IMR-90 (cell line): ENCODE data around the gene HOXA13. TPM values are rescaled to one million over a fixed set of nuclear protein-coding genes. Genes with fewer than 3 reads are reported as not detected.

ENCODE experiments used
- ATAC-seq: fragments of 200-7000 bp; cut with Tn5 transposase; 2 replicates; pipeline ENCODE4 v1.9.1; 2020; ENCODE audit warnings: low read depth, mild to moderate bottlenecking, moderate library complexity
- BruUV-seq: library from RNA; stranded (reverse); fragments of 400-500 nt; replicated peaks from 2 replicates; lab custom pipeline; 2021; lab: Mats Ljungman, UMichigan
- CTCF ChIA-PET: fragments of 300-600 bp; formaldehyde crosslinking; extraction: SDS; loops from one replicate; lab custom pipeline; 2021; ENCODE audit warnings: antibody characterized with exemption; lab: Yijun Ruan, JAX
- POLR2A ChIA-PET: fragments of 300-600 bp; sonication (Branson Sonifier 250); formaldehyde crosslinking; loops from one replicate; lab custom pipeline; 2022; ENCODE audit warnings: antibody characterized with exemption; ENCODE audit not compliant: unreplicated experiment; lab: Charles Lee
- DNase-seq: peaks from one replicate; pipeline ENCODE4 v3.0.0; 2013
- H2AFZ ChIP-seq: replicated peaks from 2 replicates; pipeline ENCODE3; 2013; ENCODE audit warnings: low read length, mild to moderate bottlenecking; ENCODE audit not compliant: poor library complexity
- H2AK5ac ChIP-seq: 2 replicates; pipeline ENCODE4 v1.6.1; 2013; ENCODE audit warnings: low read depth, low read length, inconsistent platforms
- H2AK9ac ChIP-seq: replicated peaks from 2 replicates; pipeline ENCODE3; 2013; ENCODE audit warnings: mild to moderate bottlenecking, low read depth, low read length, moderate library complexity; ENCODE audit not compliant: poor library complexity
- H2BK120ac ChIP-seq: 2 replicates; pipeline ENCODE4 v1.6.1; 2013; ENCODE audit warnings: low read depth, low read length, inconsistent platforms
- H2BK15ac ChIP-seq: 3 replicates; pipeline ENCODE4 v1.6.1; 2013; ENCODE audit warnings: low read depth, low read length, inconsistent platforms
- H2BK20ac ChIP-seq: 2 replicates; pipeline ENCODE4 v1.6.1; 2013; ENCODE audit warnings: low read depth, mild to moderate bottlenecking, inconsistent platforms, low read length, moderate library complexity
- H2BK5ac ChIP-seq: 2 replicates; pipeline ENCODE4 v1.6.1; 2013; ENCODE audit warnings: mild to moderate bottlenecking, low read depth, low read length, inconsistent platforms; ENCODE audit not compliant: poor library complexity, severe bottlenecking
- H3K14ac ChIP-seq: replicated peaks from 2 replicates; pipeline ENCODE4 v1.6.1; 2013; ENCODE audit warnings: low read depth, low read length, inconsistent platforms
- H3K18ac ChIP-seq: 2 replicates; pipeline ENCODE4 v1.6.1; 2013; ENCODE audit warnings: low read depth, low read length, control low read depth
- H3K23ac ChIP-seq: 2 replicates; pipeline ENCODE4 v1.6.1; 2013; ENCODE audit warnings: low read depth, low read length, inconsistent platforms
- H3K27ac ChIP-seq: 2 replicates; pipeline ENCODE4 v1.5.1; 2013; ENCODE audit warnings: mild to moderate bottlenecking, control low read depth, low read length; ENCODE audit not compliant: insufficient read depth
- H3K27me3 ChIP-seq: 2 replicates; pipeline ENCODE4 v1.6.1; 2013; ENCODE audit warnings: low read length; ENCODE audit not compliant: control insufficient read depth, insufficient read depth
- H3K36me3 ChIP-seq: 2 replicates; pipeline ENCODE4 v1.6.1; 2013; ENCODE audit warnings: low read length, mixed read lengths; ENCODE audit not compliant: control insufficient read depth, insufficient read depth
- H3K4ac ChIP-seq: 2 replicates; pipeline ENCODE4 v1.6.1; 2013; ENCODE audit warnings: low read depth, low read length, inconsistent platforms
- H3K4me1 ChIP-seq: 2 replicates; pipeline ENCODE4 v1.6.1; 2013; ENCODE audit warnings: low read length, mixed read lengths; ENCODE audit not compliant: control insufficient read depth, insufficient read depth
- H3K4me2 ChIP-seq: 2 replicates; pipeline ENCODE4 v1.6.1; 2013; ENCODE audit warnings: low read depth, mild to moderate bottlenecking, control low read depth, low read length, moderate library complexity
- H3K4me3 ChIP-seq: 2 replicates; pipeline ENCODE4 v1.5.1; 2013; ENCODE audit warnings: low read depth, mild to moderate bottlenecking, control low read depth, low read length, moderate library complexity; ENCODE audit not compliant: insufficient read depth
- H3K56ac ChIP-seq: 2 replicates; pipeline ENCODE4 v1.6.1; 2013; ENCODE audit warnings: low read length, inconsistent platforms; ENCODE audit not compliant: insufficient read depth; ENCODE audit errors: extremely low read depth
- H3K79me1 ChIP-seq, 2 experiments: 2 replicates each; pipeline ENCODE4 v1.6.1; 2013; ENCODE audit warnings: low read length in 2 of 2, inconsistent platforms in 1 of 2, low read depth in 1 of 2
- H3K9ac ChIP-seq: 2 replicates; pipeline ENCODE4 v1.6.1; 2013; ENCODE audit warnings: low read depth, low read length, control low read depth
- H3K9me1 ChIP-seq: 2 replicates; pipeline ENCODE4 v1.6.1; 2013; ENCODE audit warnings: low read length, inconsistent platforms; ENCODE audit not compliant: insufficient read depth
- H3K9me3 ChIP-seq: 2 replicates; pipeline ENCODE4 v1.6.1; 2013; ENCODE audit warnings: low read length; ENCODE audit not compliant: control insufficient read depth, insufficient read depth
- H4K20me1 ChIP-seq: 2 replicates; pipeline ENCODE4 v1.6.1; 2013; ENCODE audit warnings: low read length, inconsistent platforms; ENCODE audit not compliant: insufficient read depth
- H4K5ac ChIP-seq: 2 replicates; pipeline ENCODE4 v1.6.1; 2013; ENCODE audit warnings: mild to moderate bottlenecking, low read depth, low read length, control low read depth
- H4K8ac ChIP-seq, 2 experiments: 2 replicates each; pipeline ENCODE4 v1.6.1; 2013; ENCODE audit warnings: low read depth in 2 of 2, low read length in 2 of 2, control low read depth in 1 of 2, inconsistent platforms in 1 of 2
- H4K91ac ChIP-seq: 2 replicates; pipeline ENCODE4 v1.6.1; 2013; ENCODE audit warnings: low read depth, low read length, inconsistent platforms; ENCODE audit not compliant: insufficient read depth
- CEBPB ChIP-seq: IDR thresholded peaks from 2 replicates; pipeline ENCODE4 v1.6.1; 2012; ENCODE audit warnings: low read depth, low read length, improper control_type of control experiment
- CHD1 ChIP-seq: IDR thresholded peaks from 2 replicates; pipeline ENCODE4 v1.6.1; 2012; ENCODE audit warnings: low read depth, low read length, improper control_type of control experiment
- CTCF ChIP-seq: conservative IDR thresholded peaks from 2 replicates; pipeline ENCODE4 v1.5.1; 2012; ENCODE audit warnings: mild to moderate bottlenecking, low read depth, low read length, improper control_type of control experiment
- ELK1 ChIP-seq: fragments of 150-350 bp; IDR thresholded peaks from 2 replicates; pipeline ENCODE4 v1.6.1; 2016; ENCODE audit warnings: low read depth, mild to moderate bottlenecking, low read length, moderate library complexity, borderline replicate concordance
- FOS ChIP-seq: fragments of 150-350 bp; IDR thresholded peaks from 2 replicates; pipeline ENCODE4 v1.6.1; 2016; ENCODE audit warnings: low read depth, low read length
- MAFK ChIP-seq: IDR thresholded peaks from 2 replicates; pipeline ENCODE4 v1.6.1; 2012; ENCODE audit warnings: low read depth, low read length, improper control_type of control experiment
- MAZ ChIP-seq: IDR thresholded peaks from 2 replicates; pipeline ENCODE4 v1.6.1; 2012; ENCODE audit warnings: low read depth, mild to moderate bottlenecking, low read length, improper control_type of control experiment, moderate library complexity, borderline replicate concordance
- MXI1 ChIP-seq: IDR thresholded peaks from 2 replicates; pipeline ENCODE4 v1.6.1; 2012; ENCODE audit warnings: low read depth, mild to moderate bottlenecking, low read length, moderate library complexity, borderline replicate concordance
- NFE2L2 ChIP-seq: fragments of 150-350 bp; IDR thresholded peaks from 2 replicates; pipeline ENCODE4 v1.6.1; 2016; ENCODE audit warnings: low read depth, mild to moderate bottlenecking, low read length
- POLR2A ChIP-seq: IDR thresholded peaks from 2 replicates; pipeline ENCODE4 v1.6.1; 2012; ENCODE audit warnings: mild to moderate bottlenecking, low read depth, low read length
- RAD21 ChIP-seq: IDR thresholded peaks from 2 replicates; pipeline ENCODE4 v1.6.1; 2012; ENCODE audit warnings: low read length, improper control_type of control experiment
- RCOR1 ChIP-seq: IDR thresholded peaks from 2 replicates; pipeline ENCODE4 v1.6.1; 2012; ENCODE audit warnings: mild to moderate bottlenecking, low read length, improper control_type of control experiment; ENCODE audit not compliant: insufficient replicate concordance
- RFX5 ChIP-seq: IDR thresholded peaks from 2 replicates; pipeline ENCODE4 v1.8.0; 2012; ENCODE audit warnings: low read depth, mild to moderate bottlenecking, low read length, moderate library complexity
- SMC3 ChIP-seq: fragments of 150-350 bp; IDR thresholded peaks from 2 replicates; pipeline ENCODE4 v1.6.1; 2016; ENCODE audit warnings: low read depth, mild to moderate bottlenecking, antibody characterized with exemption, low read length, moderate library complexity
- USF2 ChIP-seq: fragments of 150-350 bp; IDR thresholded peaks from 2 replicates; pipeline ENCODE4 v1.6.1; 2017; ENCODE audit warnings: mild to moderate bottlenecking, antibody characterized with exemption, low read length, low read depth
- WGBS, 2 experiments: methylation state at CpG; one replicate each; pipeline versions ENCODE4 v1.1.5 to v1.1.7; 2013; ENCODE audit warnings: missing lambda C conversion rate in 2 of 2; ENCODE audit not compliant: insufficient read length in 1 of 2; ENCODE audit errors: extremely low coverage in 2 of 2; 5-methylcytosine and 5-hydroxymethylcytosine counted together
- dilution Hi-C: fragments of 300-500 bp; cut with HindIII; formaldehyde crosslinking; loops from one replicate; pipeline ENCODE4 v1.14.3; 2018; ENCODE audit warnings: low sequenced_read_pairs; ENCODE audit not compliant: unreplicated experiment
- in situ Hi-C: fragments of 300-500 bp; cut with MboI; formaldehyde crosslinking; loops from 3 replicates; pipeline ENCODE4 v1.14.3; 2019; ENCODE audit warnings: low sequenced_read_pairs, inconsistent platforms, mixed read lengths
- intact Hi-C: fragments of 100-400 bp; cut with micrococcal nuclease; formaldehyde crosslinking; loops from 2 replicates; pipeline ENCODE4 v1.10.0; 2022
- polyA plus RNA-seq, 3 experiments: library from polyadenylated mRNA; depleted of rRNA; stranded (reverse); fragments of >200 nt; gene quantifications; 2 replicates each; pipeline ENCODE4 v1.2.3, GENCODE V29; 2012; ENCODE audit warnings: low replicate concordance in 1 of 3
- total RNA-seq: library from RNA; depleted of rRNA; stranded (reverse); fragments of >200 nt; gene quantifications from 2 replicates; pipeline ENCODE4 v1.2.3, GENCODE V29; 2012

The HOXA13 gene
- total and polyA plus RNA-seq, 2 of the 4 experiments (the other 2 are of a cell fraction), result not detected

- no peak overlapping the region for H3K23ac ChIP-seq
- dilution Hi-C loops, result no loop called here
- DNase-seq, result no peak
- no peak overlapping the region for H4K8ac ChIP-seq
- no peak overlapping the region for H3K18ac ChIP-seq
- no peak overlapping the region for H2AK5ac ChIP-seq
- no peaks in the 10 kb centered on the region for H3K9me1 ChIP-seq
- H3K9ac ChIP-seq, result no peak overlapping the region
- POLR2A ChIA-PET, result no interaction called here
- no peaks in the 10 kb centered on the region for H3K36me3 ChIP-seq
- H3K9me3 ChIP-seq, result peaks cover 22% of the 10 kb centered on the region; the same call in 1 of the 2 replicates
- H3K4me1 ChIP-seq, result no peaks in the 10 kb centered on the region; the same call in 1 of the 2 replicates
- no peak overlapping the region for H2BK20ac ChIP-seq
- no peak overlapping the region for H3K4ac ChIP-seq
- H2BK5ac ChIP-seq, result no peak overlapping the region
- no peak overlapping the region for H3K27ac ChIP-seq
- no peak overlapping the region for H2AFZ ChIP-seq
- H3K14ac ChIP-seq, result no peak overlapping the region
- in situ Hi-C loops, result no loop called here
- CTCF ChIA-PET, result no interaction called here
- H3K79me1 ChIP-seq, result no peaks in the 10 kb centered on the region
- no peak overlapping the region for H3K56ac ChIP-seq
- H2BK120ac ChIP-seq, result no peak overlapping the region
- peaks cover 100% of the 10 kb centered on the region for H3K27me3 ChIP-seq
- WGBS, 2 experiments, result 11% methylated on average over 3 of the region's 17 CpGs; no CpG with 5 or more reads in 1 of the 2 experiments
- no peak overlapping the region for H3K4me2 ChIP-seq
- no peaks in the 10 kb centered on the region for H4K20me1 ChIP-seq
- intact Hi-C loops, result no loop called here
- no peak for ATAC-seq
- H3K4me3 ChIP-seq, result no peak overlapping the region
- H4K91ac ChIP-seq, result no peak overlapping the region
- H4K5ac ChIP-seq, result no peak overlapping the region
- no TSS peak for BruUV-seq
- H2AK9ac ChIP-seq, result no peak overlapping the region
- no peak overlapping the region for H2BK15ac ChIP-seq
- TF ChIP-seq CEBPB, result no peak
- no peak for TF ChIP-seq MAZ
- TF ChIP-seq NFE2L2, result no peak
- no peak for TF ChIP-seq POLR2A
- no peak for TF ChIP-seq MAFK
- no peak for TF ChIP-seq USF2
- no peak for TF ChIP-seq RCOR1
- TF ChIP-seq RFX5, result no peak
- TF ChIP-seq CTCF, result no peak
- TF ChIP-seq ELK1, result no peak
- no peak for TF ChIP-seq CHD1
- TF ChIP-seq MXI1, result no peak
- no peak for TF ChIP-seq SMC3
- no peak for TF ChIP-seq FOS
- TF ChIP-seq RAD21, result no peak
Measured at GRCh38 chr7:27241189-27242056, 41.5 kb upstream of the HOXA13 start.
